HUES64 (cell line): ENCODE measurements around the gene ENO2.

Source experiments
- H3K27ac ChIP-seq: 2 replicates; pipeline ENCODE4 v1.7.0; 2013; ENCODE audit warnings: low read depth, low read length, inconsistent platforms
- H3K27me3 ChIP-seq: 2 replicates; pipeline ENCODE4 v1.6.1; 2013; ENCODE audit warnings: mild to moderate bottlenecking, low read length; ENCODE audit not compliant: insufficient read depth
- H3K36me3 ChIP-seq: 2 replicates; pipeline ENCODE4 v1.6.1; 2013; ENCODE audit warnings: mild to moderate bottlenecking, low read length; ENCODE audit not compliant: insufficient read depth
- H3K4me1 ChIP-seq: 2 replicates; pipeline ENCODE4 v1.6.1; 2013; ENCODE audit warnings: mild to moderate bottlenecking, low read length, moderate library complexity; ENCODE audit not compliant: insufficient read depth
- H3K4me3 ChIP-seq: 2 replicates; pipeline ENCODE4 v1.5.1; 2013; ENCODE audit warnings: mild to moderate bottlenecking, low read length, moderate library complexity
- H3K9ac ChIP-seq: 2 replicates; pipeline ENCODE4 v1.6.1; 2013; ENCODE audit warnings: mild to moderate bottlenecking, low read depth, low read length
- H3K9me3 ChIP-seq: 2 replicates; pipeline ENCODE4 v1.6.1; 2013; ENCODE audit warnings: low read depth, low read length; ENCODE audit not compliant: insufficient read depth
- WGBS: fragments of 150-250, 120-280 bp; methylation state at CpG from one replicate; pipeline ENCODE4 v1.1.7; 2013; ENCODE audit warnings: missing lambda C conversion rate; 5-methylcytosine and 5-hydroxymethylcytosine counted together

Gene ENO2

GRCh38 chr12:6937481-6938352 is 23.3 kb downstream of the ENO2 start:
- 4% methylated on average over 80 of the region's 80 CpGs for WGBS
- no peaks in the 10 kb centered on the region for H3K27me3 ChIP-seq
- peak overlapping the region; percentile 97 for H3K9ac ChIP-seq
- no peaks in the 10 kb centered on the region for H3K9me3 ChIP-seq
- peak overlapping the region; percentile 98 for H3K27ac ChIP-seq
- peak overlapping the region; percentile 69 for H3K4me3 ChIP-seq
- peaks cover 65% of the 10 kb centered on the region for H3K36me3 ChIP-seq
- peaks cover 6% of the 10 kb centered on the region; the same call in 1 of the 2 replicates for H3K4me1 ChIP-seq

DNA sequence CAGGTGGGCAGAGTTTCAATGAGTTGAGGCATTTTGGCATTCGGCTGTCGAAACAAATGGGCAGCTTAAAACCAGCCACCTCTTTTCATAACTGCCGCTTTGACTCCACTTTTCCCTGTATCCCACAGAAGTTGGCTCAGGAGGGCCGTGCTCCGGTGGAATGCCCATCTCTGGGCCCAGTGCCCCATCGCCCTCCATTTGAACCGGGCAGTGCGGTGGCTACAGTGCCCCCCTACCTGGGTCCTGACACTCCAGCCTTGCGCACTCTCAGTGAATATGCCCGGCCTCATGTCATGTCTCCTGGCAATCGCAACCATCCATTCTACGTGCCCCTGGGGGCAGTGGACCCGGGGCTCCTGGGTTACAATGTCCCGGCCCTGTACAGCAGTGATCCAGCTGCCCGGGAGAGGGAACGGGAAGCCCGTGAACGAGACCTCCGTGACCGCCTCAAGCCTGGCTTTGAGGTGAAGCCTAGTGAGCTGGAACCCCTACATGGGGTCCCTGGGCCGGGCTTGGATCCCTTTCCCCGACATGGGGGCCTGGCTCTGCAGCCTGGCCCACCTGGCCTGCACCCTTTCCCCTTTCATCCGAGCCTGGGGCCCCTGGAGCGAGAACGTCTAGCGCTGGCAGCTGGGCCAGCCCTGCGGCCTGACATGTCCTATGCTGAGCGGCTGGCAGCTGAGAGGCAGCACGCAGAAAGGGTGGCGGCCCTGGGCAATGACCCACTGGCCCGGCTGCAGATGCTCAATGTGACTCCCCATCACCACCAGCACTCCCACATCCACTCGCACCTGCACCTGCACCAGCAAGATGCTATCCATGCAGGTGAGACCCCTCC is 24.2 kb downstream of the ENO2 start:
- 93% methylated on average over 32 of the region's 32 CpGs for WGBS
- peaks cover 59% of the 10 kb centered on the region for H3K36me3 ChIP-seq
- H3K4me1 ChIP-seq = peaks cover 6% of the 10 kb centered on the region; the same call in 1 of the 2 replicates

DNA sequence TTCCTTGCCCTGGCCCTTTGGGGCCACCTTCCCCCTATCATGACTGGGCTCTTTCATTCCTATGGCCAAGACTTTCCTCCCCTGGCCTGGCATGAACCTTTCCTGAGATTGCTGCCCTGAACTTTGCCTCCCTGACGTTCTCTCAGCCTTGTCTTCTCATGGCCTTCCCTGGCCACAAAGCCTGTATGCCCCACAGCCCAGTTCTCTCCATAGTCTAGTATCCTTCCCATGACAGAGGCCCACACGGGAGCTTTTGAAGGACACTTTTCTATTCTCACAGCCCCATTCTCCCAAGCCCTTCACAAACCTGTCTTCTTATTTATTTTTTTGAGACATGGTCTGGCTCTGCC is 24.8 kb downstream of the ENO2 start:
- H3K9me3 ChIP-seq = no peaks in the 10 kb centered on the region
- 90% methylated on average over 2 of the region's 2 CpGs for WGBS
- H3K4me3 ChIP-seq = no peak overlapping the region
- no peak overlapping the region for H3K9ac ChIP-seq
- H3K27me3 ChIP-seq = no peaks in the 10 kb centered on the region
- H3K36me3 ChIP-seq = peaks cover 53% of the 10 kb centered on the region
- peaks cover 6% of the 10 kb centered on the region; the same call in 1 of the 2 replicates for H3K4me1 ChIP-seq
- no peak overlapping the region for H3K27ac ChIP-seq

More for the DNA sequence above, 24.2 kb downstream of the ENO2 start:
- H3K4me3 ChIP-seq = peak overlapping the region; percentile 69
- no peaks in the 10 kb centered on the region for H3K9me3 ChIP-seq
- H3K27me3 ChIP-seq = no peaks in the 10 kb centered on the region
- H3K9ac ChIP-seq = peak overlapping the region; percentile 97
- peak overlapping the region; percentile 81 for H3K27ac ChIP-seq

- Histone ChIP-seq H3K4me3 (no peak overlapping the region), H3K27me3 (no peaks in the 10 kb centered on the region), H3K36me3 (peaks cover 32% of the 10 kb centered on the region), H3K4me1 (peaks cover 18% of the 10 kb centered on the region), H3K27ac (no peak overlapping the region), H3K9me3 (no peaks in the 10 kb centered on the region), H3K9ac (no peak overlapping the region)
- 97% methylated on average over 12 of the region's 12 CpGs for WGBS
Measured at GRCh38 chr12:6941267-6941666, 26.9 kb downstream of the ENO2 start.

DNA sequence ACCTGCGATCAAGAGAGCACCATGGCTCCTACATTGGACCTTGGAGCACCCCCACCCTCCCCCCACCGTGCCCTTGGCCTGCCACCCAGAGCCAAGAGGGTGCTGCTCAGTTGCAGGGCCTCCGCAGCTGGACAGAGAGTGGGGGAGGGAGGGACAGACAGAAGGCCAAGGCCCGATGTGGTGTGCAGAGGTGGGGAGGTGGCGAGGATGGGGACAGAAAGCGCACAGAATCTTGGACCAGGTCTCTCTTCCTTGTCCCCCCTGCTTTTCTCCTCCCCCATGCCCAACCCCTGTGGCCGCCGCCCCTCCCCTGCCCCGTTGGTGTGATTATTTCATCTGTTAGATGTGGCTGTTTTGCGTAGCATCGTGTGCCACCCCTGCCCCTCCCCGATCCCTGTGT is 27.4 kb downstream of the ENO2 start:
- Histone ChIP-seq H3K27ac (no peak overlapping the region), H3K4me1 (peaks cover 18% of the 10 kb centered on the region), H3K4me3 (no peak overlapping the region), H3K9me3 (no peaks in the 10 kb centered on the region), H3K27me3 (no peaks in the 10 kb centered on the region), H3K36me3 (peaks cover 30% of the 10 kb centered on the region), H3K9ac (no peak overlapping the region)
- 94% methylated on average over 4 of the region's 12 CpGs for WGBS

- H3K9me3 ChIP-seq = no peaks in the 10 kb centered on the region
- H3K9ac ChIP-seq = no peak overlapping the region
- 94% methylated on average over 11 of the region's 11 CpGs for WGBS
- peak overlapping the region; percentile 90; the same call in 1 of the 2 replicates for H3K27ac ChIP-seq
- peaks cover 18% of the 10 kb centered on the region for H3K4me1 ChIP-seq
- peaks cover 30% of the 10 kb centered on the region for H3K36me3 ChIP-seq
- no peak overlapping the region for H3K4me3 ChIP-seq
- H3K27me3 ChIP-seq = no peaks in the 10 kb centered on the region
Measured at GRCh38 chr12:6942331-6942665, 27.9 kb downstream of the ENO2 start.

DNA sequence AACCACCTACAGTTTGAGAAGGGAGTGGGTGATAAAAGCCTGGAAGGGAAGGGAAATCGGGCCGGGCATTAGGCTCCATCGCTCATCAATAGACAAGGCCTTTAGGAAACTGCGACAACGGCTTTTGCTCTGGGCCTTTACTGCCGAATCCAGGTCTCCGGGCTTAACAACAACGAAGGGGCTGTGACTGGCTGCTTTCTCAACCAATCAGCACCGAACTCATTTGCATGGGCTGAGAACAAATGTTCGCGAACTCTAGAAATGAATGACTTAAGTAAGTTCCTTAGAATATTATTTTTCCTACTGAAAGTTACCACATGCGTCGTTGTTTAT is 29.0 kb downstream of the ENO2 start:
- Histone ChIP-seq H3K36me3 (peaks cover 30% of the 10 kb centered on the region), H3K9me3 (no peaks in the 10 kb centered on the region), H3K27me3 (no peaks in the 10 kb centered on the region), H3K9ac (peak overlapping the region; percentile 82), H3K4me3 (peak overlapping the region; percentile 81), H3K4me1 (peaks cover 15% of the 10 kb centered on the region), H3K27ac (peak overlapping the region; percentile 90)
- WGBS = 4% methylated on average over 11 of the region's 13 CpGs

- Histone ChIP-seq H3K9ac (peak within 1 kb of the TSS; percentile 82), H3K27me3 (no peaks in the 10 kb centered on the region), H3K36me3 (peaks cover 25% of the 10 kb centered on the region), H3K9me3 (no peaks in the 10 kb centered on the region), H3K4me3 (peak within 1 kb of the TSS; percentile 81), H3K27ac (peak within 1 kb of the TSS; percentile 90), H3K4me1 (peaks cover 12% of the 10 kb centered on the region; the same call in 1 of the 2 replicates)
- under 1% methylated on average over 31 of the region's 31 CpGs for WGBS
Measured at GRCh38 chr12:6943722-6944380, 29.5 kb downstream of the ENO2 start, which contains the start of the genes C12orf57 and RNU7-1. C12orf57 (plus strand) TSS chr12:6944022; CDS start chr12:6944122, 100 bp downstream. RNU7-1 (plus strand) TSS chr12:6943816.

DNA sequence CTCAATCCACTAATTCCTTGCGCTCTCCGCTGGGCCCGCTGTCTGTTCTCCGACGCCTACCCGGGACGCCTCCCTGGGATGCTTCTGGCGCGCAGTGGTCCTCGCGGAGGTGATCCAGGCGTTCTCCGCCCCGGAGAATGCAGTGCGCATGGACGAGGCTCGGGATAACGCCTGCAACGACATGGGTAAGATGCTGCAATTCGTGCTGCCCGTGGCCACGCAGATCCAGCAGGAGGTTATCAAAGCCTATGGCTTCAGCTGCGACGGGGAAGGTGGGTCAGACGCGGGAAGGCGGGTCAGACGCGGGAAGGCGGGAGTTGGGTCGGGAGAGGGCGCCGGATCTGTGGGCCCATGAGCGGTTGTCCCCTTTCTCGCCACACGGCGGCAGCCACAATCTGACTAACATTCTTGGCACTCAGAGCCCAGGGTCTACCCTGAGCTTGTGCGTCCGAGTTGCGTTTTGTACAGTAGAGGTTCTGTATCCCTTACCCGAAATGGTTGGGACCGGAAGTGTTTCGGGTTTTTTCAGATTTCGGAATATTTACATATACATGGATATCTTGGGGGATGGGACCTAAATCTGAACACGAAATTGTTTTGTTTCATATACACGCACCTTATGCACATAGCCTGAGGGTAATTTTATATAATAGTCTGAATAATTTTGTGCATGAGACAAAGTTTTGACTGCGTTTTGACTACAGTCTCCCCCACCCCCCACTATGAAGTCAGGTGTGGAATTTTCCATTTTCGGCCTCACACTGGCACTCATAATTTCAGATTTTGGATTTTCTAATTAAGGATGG is 30.2 kb downstream of the ENO2 start:
- peak overlapping the region; percentile 90 for H3K27ac ChIP-seq

GRCh38 chr12:6945613-6946012 is 31.2 kb downstream of the ENO2 start:
- Histone ChIP-seq H3K9me3 (no peaks in the 10 kb centered on the region), H3K27me3 (no peaks in the 10 kb centered on the region), H3K4me1 (peaks cover 12% of the 10 kb centered on the region; the same call in 1 of the 2 replicates), H3K4me3 (peak overlapping the region; percentile 58), H3K9ac (no peak overlapping the region), H3K36me3 (peaks cover 10% of the 10 kb centered on the region), H3K27ac (peak overlapping the region; percentile 66)
- 76% methylated on average over 11 of the region's 11 CpGs for WGBS

More for the DNA sequence above, 30.2 kb downstream of the ENO2 start:
- Histone ChIP-seq H3K27me3 (no peaks in the 10 kb centered on the region), H3K4me3 (peak overlapping the region; percentile 81), H3K9me3 (no peaks in the 10 kb centered on the region), H3K9ac (peak overlapping the region; percentile 82), H3K4me1 (peaks cover 12% of the 10 kb centered on the region; the same call in 1 of the 2 replicates), H3K36me3 (peaks cover 18% of the 10 kb centered on the region)
- WGBS = 5% methylated on average over 47 of the region's 48 CpGs
